Ishikawa (cell line): ENCODE data around the gene CCDC68.

Experiments
- CEBPB ChIP-seq: IDR thresholded peaks from 2 replicates; pipeline ENCODE4 v1.6.1; 2012
- CREB1 ChIP-seq: IDR thresholded peaks from 2 replicates; pipeline ENCODE4 v1.6.1; 2012; ENCODE audit warnings: low read depth
- EGR1 ChIP-seq: IDR thresholded peaks from 2 replicates; pipeline ENCODE4 v1.6.1; 2012
- EP300 ChIP-seq: IDR thresholded peaks from 2 replicates; pipeline ENCODE4 v1.6.1; 2012; ENCODE audit warnings: borderline replicate concordance
- FOXM1 ChIP-seq: IDR thresholded peaks from 2 replicates; pipeline ENCODE4 v1.6.1; 2012; ENCODE audit warnings: low read depth, borderline replicate concordance
- MAX ChIP-seq: IDR thresholded peaks from 2 replicates; pipeline ENCODE4 v1.6.1; 2012
- NFIC ChIP-seq: IDR thresholded peaks from 2 replicates; pipeline ENCODE4 v1.6.1; 2012
- RAD21 ChIP-seq: IDR thresholded peaks from 2 replicates; pipeline ENCODE4 v1.6.1; 2012; ENCODE audit warnings: low read depth
- REST ChIP-seq: IDR thresholded peaks from 2 replicates; pipeline ENCODE4 v1.6.1; 2012; ENCODE audit warnings: low read depth, mild to moderate bottlenecking
- TAF1 ChIP-seq: IDR thresholded peaks from 2 replicates; pipeline ENCODE4 v1.6.1; 2012; ENCODE audit warnings: low read depth, mild to moderate bottlenecking
- TCF12 ChIP-seq: IDR thresholded peaks from 2 replicates; pipeline ENCODE4 v1.6.1; 2012; ENCODE audit warnings: low read depth
- TEAD4 ChIP-seq: IDR thresholded peaks from 2 replicates; pipeline ENCODE4 v1.6.1; 2012
- YY1 ChIP-seq: IDR thresholded peaks from 2 replicates; pipeline ENCODE4 v1.6.1; 2012; ENCODE audit warnings: low read depth
- ZBTB7A ChIP-seq: IDR thresholded peaks from 2 replicates; pipeline ENCODE4 v1.6.1; 2012; ENCODE audit warnings: low read depth
- TF ChIP-seq, protein P1 (sequence below): IDR thresholded peaks from 2 replicates; pipeline ENCODE4 v1.6.1; 2012

The CCDC68 gene

GRCh38 chr18:54919412-54919811 lies 39.8 kb downstream of the CCDC68 start:
- TF ChIP-seq CEBPB: no peak
- TF ChIP-seq YY1: no peak
- no peak for TF ChIP-seq ZBTB7A
- TF ChIP-seq NFIC: no peak
- TF ChIP-seq CREB1: no peak
- no peak for TF ChIP-seq TCF12
- TF ChIP-seq EP300: no peak
- no peak for TF ChIP-seq TAF1
- TF ChIP-seq MAX: no peak
- TF ChIP-seq, protein P1, sequence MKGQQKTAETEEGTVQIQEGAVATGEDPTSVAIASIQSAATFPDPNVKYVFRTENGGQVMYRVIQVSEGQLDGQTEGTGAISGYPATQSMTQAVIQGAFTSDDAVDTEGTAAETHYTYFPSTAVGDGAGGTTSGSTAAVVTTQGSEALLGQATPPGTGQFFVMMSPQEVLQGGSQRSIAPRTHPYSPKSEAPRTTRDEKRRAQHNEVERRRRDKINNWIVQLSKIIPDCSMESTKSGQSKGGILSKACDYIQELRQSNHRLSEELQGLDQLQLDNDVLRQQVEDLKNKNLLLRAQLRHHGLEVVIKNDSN: no peak
- no peak for TF ChIP-seq FOXM1
- no peak for TF ChIP-seq EGR1
- no peak for TF ChIP-seq REST
- TF ChIP-seq TEAD4: no peak
- no peak for TF ChIP-seq RAD21

DNA sequence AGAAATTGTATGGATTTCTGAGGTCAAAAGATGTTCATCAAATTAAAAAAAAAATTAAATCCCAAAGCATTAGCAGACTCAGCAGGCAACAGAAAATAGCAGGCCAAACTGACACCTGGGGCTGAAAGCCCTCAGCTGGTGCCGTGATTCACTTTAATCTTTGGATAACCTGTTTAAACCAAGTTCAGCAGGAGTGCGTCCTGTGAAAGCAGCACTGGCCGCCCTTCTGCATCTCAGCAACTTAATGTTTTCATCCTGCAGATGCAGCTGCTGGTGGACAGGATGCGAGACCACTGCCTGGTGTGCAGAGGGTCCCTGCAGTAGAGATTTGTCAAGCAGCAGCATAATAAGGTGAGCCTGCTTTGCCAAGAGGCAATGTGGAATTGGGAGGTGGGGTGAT lies 41.2 kb downstream of the CCDC68 start:
- TF ChIP-seq FOXM1: no peak
- TF ChIP-seq CREB1: no peak
- no peak for TF ChIP-seq REST
- TF ChIP-seq NFIC: no peak
- no peak for TF ChIP-seq TCF12
- TF ChIP-seq ZBTB7A: no peak
- no peak for TF ChIP-seq TEAD4
- TF ChIP-seq EP300: no peak
- no peak for TF ChIP-seq YY1
- TF ChIP-seq MAX: no peak
- no peak for TF ChIP-seq EGR1
- TF ChIP-seq CEBPB: no peak
- TF ChIP-seq TAF1: no peak
- TF ChIP-seq, protein P1: no peak
- TF ChIP-seq RAD21: no peak

DNA sequence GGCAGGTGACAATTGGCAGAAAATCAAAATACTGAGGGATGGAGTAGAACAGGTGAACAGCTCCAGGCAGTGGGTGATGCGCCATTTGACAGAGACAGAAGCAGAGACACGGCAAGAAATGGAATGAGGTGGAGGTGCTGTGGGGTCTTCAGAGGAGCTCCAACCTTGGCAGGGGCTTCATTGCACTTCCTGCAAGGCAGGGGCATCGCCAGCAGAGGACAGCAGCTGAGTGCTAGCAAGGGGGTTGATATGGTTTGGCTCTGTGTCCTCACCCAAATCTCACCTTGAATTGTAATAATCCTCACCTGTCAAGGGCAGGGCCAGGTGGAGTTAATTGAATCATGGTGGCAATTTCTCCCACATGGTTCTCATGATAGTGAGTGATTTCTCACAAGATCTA lies 42.8 kb downstream of the CCDC68 start:
- TF ChIP-seq CREB1 (no peak), FOXM1 (no peak), CEBPB (no peak), TEAD4 (no peak), MAX (no peak), REST (no peak), TCF12 (no peak), ZBTB7A (no peak), EP300 (no peak), RAD21 (no peak), EGR1 (no peak), NFIC (no peak), TAF1 (no peak), YY1 (no peak)
- TF ChIP-seq, protein P1: no peak

GRCh38 chr18:54914816-54915215 lies 44.4 kb downstream of the CCDC68 start:
- TF ChIP-seq RAD21 (no peak), TCF12 (no peak), TAF1 (no peak), NFIC (no peak), FOXM1 (no peak), EP300 (no peak), EGR1 (no peak), CEBPB (no peak), TEAD4 (no peak), YY1 (no peak), CREB1 (no peak), ZBTB7A (no peak), MAX (no peak), REST (no peak)
- TF ChIP-seq, protein P1: no peak
